CD4-positive, alpha-beta memory T cell (primary cell): ENCODE results near the gene TLE6. TPM values are rescaled to one million over a fixed set of nuclear protein-coding genes. Genes with fewer than 3 reads are reported as not detected.

Experiments used
- CTCF ChIA-PET: fragments of 350-600 bp; sonication (Branson Sonifier 250); formaldehyde crosslinking; loops from one replicate; lab custom pipeline; 2021; ENCODE audit warnings: inconsistent platforms; ENCODE audit not compliant: partially characterized antibody; lab: Charles Lee
- POLR2A ChIA-PET: fragments of 350-600 bp; sonication (Branson Sonifier 250); formaldehyde crosslinking; loops from one replicate; lab custom pipeline; 2021; ENCODE audit not compliant: partially characterized antibody; lab: Charles Lee
- DNase-seq, 5 donors: peaks; one replicate each; pipeline versions ENCODE4 v3.0.0 to v3.0.0-alpha.2; 2020 to 2022; ENCODE audit warnings: mixed read lengths in 1 of 5
- H3K27ac ChIP-seq: one replicate; pipeline ENCODE4 v1.7.0; 2013; ENCODE audit warnings: low read depth, low read length
- H3K27me3 ChIP-seq: 2 replicates; pipeline ENCODE4 v1.7.0; 2013; ENCODE audit warnings: mild to moderate bottlenecking, low read length, moderate library complexity; ENCODE audit not compliant: insufficient read depth
- H3K36me3 ChIP-seq: 2 replicates; pipeline ENCODE4 v1.7.0; 2013; ENCODE audit warnings: mild to moderate bottlenecking, low read length, moderate library complexity; ENCODE audit not compliant: insufficient read depth
- H3K4me1 ChIP-seq: 2 replicates; pipeline ENCODE4 v1.7.0; 2013; ENCODE audit warnings: mild to moderate bottlenecking, low read length, moderate library complexity; ENCODE audit not compliant: insufficient read depth
- H3K4me3 ChIP-seq, 2 donors: one replicate each; pipeline ENCODE4 v1.7.0; 2013; ENCODE audit warnings: low read length in 2 of 2, mild to moderate bottlenecking in 1 of 2
- H3K9me3 ChIP-seq, 2 donors: one replicate each; pipeline ENCODE4 v1.7.0; 2013; ENCODE audit warnings: low read length in 2 of 2, control low read depth in 1 of 2; ENCODE audit not compliant: control insufficient read depth in 1 of 2
- H3K27ac Mint-ChIP-seq, 7 donors: one replicate each; pipeline ENCODE4 v1.8.0; 2020 to 2021; ENCODE audit warnings: mixed read lengths in 7 of 7, mild to moderate bottlenecking in 6 of 7, inconsistent platforms in 3 of 7, moderate library complexity in 3 of 7
- H3K27me3 Mint-ChIP-seq, 2 donors: one replicate each; pipeline ENCODE4 v1.8.0; 2020 to 2021; ENCODE audit warnings: mixed read lengths in 2 of 2
- H3K36me3 Mint-ChIP-seq, 2 donors: one replicate each; pipeline ENCODE4 v1.8.0; 2020 to 2021; ENCODE audit warnings: mixed read lengths in 2 of 2, inconsistent platforms in 1 of 2, mild to moderate bottlenecking in 1 of 2
- H3K4me1 Mint-ChIP-seq, 4 donors: one replicate each; pipeline ENCODE4 v1.8.0; 2020 to 2021; ENCODE audit warnings: mixed read lengths in 4 of 4, mild to moderate bottlenecking in 1 of 4
- H3K4me3 Mint-ChIP-seq, 8 donors: one replicate each; pipeline ENCODE4 v1.8.0; 2020 to 2021; ENCODE audit warnings: mixed read lengths in 8 of 8, mild to moderate bottlenecking in 7 of 8, moderate library complexity in 6 of 8, inconsistent platforms in 3 of 8
- H3K9me3 Mint-ChIP-seq, 8 donors: one replicate each; pipeline ENCODE4 v1.8.0; 2020 to 2021; ENCODE audit warnings: mixed read lengths in 8 of 8, mild to moderate bottlenecking in 5 of 8, inconsistent platforms in 3 of 8, moderate library complexity in 1 of 8
- intact Hi-C: fragments of 100-400 bp; cut with micrococcal nuclease; formaldehyde crosslinking; loops from one replicate; pipeline ENCODE4 v1.15.1; 2023
- polyA plus RNA-seq, 2 donors: library from polyadenylated mRNA; unstranded; fragments of 300-500 nt; fragmentation: Illumina TruSeq; gene quantifications; one replicate each; pipeline ENCODE4 v1.2.3, GENCODE V29; 2021
- total RNA-seq, 2 experiments: library from RNA; stranded (reverse); gene quantifications; one replicate each; pipeline ENCODE4 v1.2.3, GENCODE V29; 2021

TLE6 gene
- total and polyA plus RNA-seq, 4 experiments from 2014 or later, result not detected

- Histone ChIP-seq H3K4me3 (peak overlapping the region; percentile 81 to 84), H3K36me3 (no peaks in the 10 kb centered on the region), H3K27ac (peak overlapping the region; percentile 64), H3K9me3 (no peaks in the 10 kb centered on the region), H3K4me1 (peaks cover 30% of the 10 kb centered on the region), H3K27me3 (no peaks in the 10 kb centered on the region)
- Mint-ChIP-seq H3K27me3 (no peaks in the 10 kb centered on the region), H3K9me3 (peaks cover 0 to 3% (median 0%) of the 10 kb centered on the region in 8 donors), H3K27ac (peak overlapping the region; percentile 94 to 99 (median 99)), H3K4me1 (peaks cover 17 to 52% (median 32%) of the 10 kb centered on the region in 4 donors), H3K4me3 (peak overlapping the region; percentile 95 to 98 (median 97)), H3K36me3 (peaks cover 0 to 7% of the 10 kb centered on the region in 2 donors)
- ChIA-PET CTCF (no interaction called here), POLR2A (interaction anchor here (0.8 kb wide), 1 partner anchor 238 kb away, joined by 3 read pairs; no protein-coding TSS in a partner anchor)
- DNase-seq, result no peak
- intact Hi-C loops, result loop anchor here (2.0 to 10.0 kb wide), 2 partner anchors 45 to 161 kb away; partner anchors contain the start of genes SGTA, THOP1 and ZNF57
These were observed 31.7 kb upstream of the TLE6 start for GRCh38 chr19:2945575-2946184.

DNA sequence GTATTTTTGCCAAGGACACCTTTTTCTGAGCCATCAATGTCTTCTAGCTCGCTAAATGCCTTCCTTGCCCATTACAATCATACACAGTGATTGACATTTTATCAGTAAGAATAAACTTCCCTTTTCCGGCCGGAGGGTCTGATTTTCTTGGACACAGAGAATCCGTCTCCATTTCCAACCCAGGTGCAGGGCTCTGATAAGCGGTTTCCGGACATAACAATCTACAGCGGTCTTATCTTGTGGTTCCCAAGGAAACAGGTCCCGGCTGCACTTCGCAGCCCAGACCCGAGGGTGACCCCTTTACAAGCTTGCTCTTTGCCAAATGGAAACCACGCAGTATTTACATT, 27.5 kb upstream of the TLE6 start:
- intact Hi-C loops, result loop anchor here (1.0 to 10.0 kb wide), 6 partner anchors 63 to 235 kb away; partner anchors contain the start of genes NCLN, SGTA, THOP1 and TLE5
- Mint-ChIP-seq H3K36me3 (peaks cover 0 to 5% of the 10 kb centered on the region in 2 donors), H3K4me1 (peaks cover 21 to 39% (median 26%) of the 10 kb centered on the region in 4 donors), H3K27me3 (no peaks in the 10 kb centered on the region), H3K27ac (peak overlapping the region; percentile 92 to 100 (median 99)), H3K4me3 (peak overlapping the region; percentile 93 to 98 (median 96)), H3K9me3 (peaks cover 0 to 3% (median 0%) of the 10 kb centered on the region in 8 donors)
- POLR2A ChIA-PET, result interaction anchor here (0.9 to 3.7 kb wide), 12 partner anchors 27 to 236 kb away, joined by 3 to 38 read pairs (median 9); partner anchors contain the start of genes NCLN, THOP1, TLE5 and TLE6
- no peak for DNase-seq
- no peaks in the 10 kb centered on the region for H3K9me3 ChIP-seq
- H3K36me3 ChIP-seq, result no peaks in the 10 kb centered on the region
- H3K4me3 ChIP-seq, result peak overlapping the region; percentile 62 to 87
- peak overlapping the region; percentile 93 for H3K27ac ChIP-seq
- no peaks in the 10 kb centered on the region for H3K27me3 ChIP-seq
- peaks cover 25% of the 10 kb centered on the region for H3K4me1 ChIP-seq
- CTCF ChIA-PET, result interaction anchor here (1.1 to 23.2 kb wide), 24 partner anchors 7 to 480 kb away, joined by 3 to 375 read pairs (median 6); partner anchors contain the start of gene S1PR4

GRCh38 chr19:2950286-2951124, 26.9 kb upstream of the TLE6 start:
- POLR2A ChIA-PET, result interaction anchor here (0.6 to 3.7 kb wide), 20 partner anchors 26 to 260 kb away, joined by 3 to 38 read pairs (median 4); partner anchors contain the start of genes NCLN, S1PR4, THOP1 and TLE5
- DNase-seq, result peak; percentile 99 to 100 (median 100)

GRCh38 chr19:2952953-2953481, 24.3 kb upstream of the TLE6 start:
- DNase-seq, result no peak
- Histone ChIP-seq H3K4me1 (peaks cover 18% of the 10 kb centered on the region), H3K36me3 (no peaks in the 10 kb centered on the region), H3K27me3 (no peaks in the 10 kb centered on the region), H3K27ac (no peak overlapping the region), H3K9me3 (no peaks in the 10 kb centered on the region), H3K4me3 (no peak overlapping the region)
- H3K27me3 Mint-ChIP-seq, result no peaks in the 10 kb centered on the region
- CTCF ChIA-PET, result interaction anchor here (1.6 to 23.2 kb wide), 5 partner anchors 10 to 305 kb away, joined by 4 to 375 read pairs (median 14); no protein-coding TSS in a partner anchor
- intact Hi-C loops, result loop anchor here (5.0 kb wide), 2 partner anchors 109 to 209 kb away; partner anchors contain the start of gene TLE5
- peaks cover 0 to 1% (median 0%) of the 10 kb centered on the region in 8 donors for H3K9me3 Mint-ChIP-seq
- H3K4me1 Mint-ChIP-seq, result peaks cover 12 to 25% (median 20%) of the 10 kb centered on the region in 4 donors
- no peak overlapping the region for H3K4me3 Mint-ChIP-seq
- H3K27ac Mint-ChIP-seq, result no peak overlapping the region
- H3K36me3 Mint-ChIP-seq, result peaks cover 0 to 2% of the 10 kb centered on the region in 2 donors
- POLR2A ChIA-PET, result interaction anchor here (3.7 kb wide), 1 partner anchor 109 kb away, joined by 38 read pairs; the partner anchor contains the start of gene TLE5

More at GRCh38 chr19:2950286-2951124, 26.9 kb upstream of the TLE6 start:
- Mint-ChIP-seq H3K27ac (peak overlapping the region; percentile 92 to 100 (median 99)), H3K4me1 (peaks cover 17 to 35% (median 23%) of the 10 kb centered on the region in 4 donors), H3K9me3 (peaks cover 0 to 3% (median 0%) of the 10 kb centered on the region in 8 donors), H3K27me3 (no peaks in the 10 kb centered on the region), H3K36me3 (peaks cover 0 to 2% of the 10 kb centered on the region in 2 donors), H3K4me3 (peak overlapping the region; percentile 93 to 98 (median 96))
- CTCF ChIA-PET, result interaction anchor here (0.6 to 23.2 kb wide), 35 partner anchors 8 to 692 kb away, joined by 3 to 375 read pairs (median 5); partner anchors contain the start of genes S1PR4 and TLE6
- Histone ChIP-seq H3K9me3 (no peaks in the 10 kb centered on the region), H3K27ac (peak overlapping the region; percentile 93), H3K27me3 (no peaks in the 10 kb centered on the region), H3K4me3 (peak overlapping the region; percentile 62 to 87), H3K4me1 (peaks cover 22% of the 10 kb centered on the region), H3K36me3 (no peaks in the 10 kb centered on the region)
- intact Hi-C loops, result loop anchor here (1.0 to 5.0 kb wide), 8 partner anchors 12 to 235 kb away; partner anchors contain the start of genes NCLN and TLE5

DNA sequence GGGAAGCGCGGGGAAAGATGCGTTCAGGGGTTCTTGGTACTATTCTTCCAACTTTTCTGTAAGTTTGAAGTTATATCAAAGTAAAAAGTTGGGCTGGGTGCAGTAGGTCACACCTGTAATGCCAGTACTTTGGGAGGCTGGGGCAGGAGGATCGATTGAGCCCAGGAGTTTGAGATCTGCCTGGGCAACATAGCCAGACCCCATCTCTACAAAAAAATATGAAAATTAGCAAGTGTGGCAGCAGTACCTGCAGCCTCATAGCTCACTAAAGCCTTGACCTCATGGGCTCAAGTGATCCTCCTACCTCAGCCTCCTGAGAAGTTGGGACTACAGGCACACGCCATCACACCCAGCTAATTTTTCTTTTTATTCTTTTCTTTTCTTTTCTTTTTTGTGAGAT, 20.2 kb upstream of the TLE6 start:
- H3K4me1 ChIP-seq, result no peaks in the 10 kb centered on the region
- DNase-seq, result no peak
- H3K27me3 ChIP-seq, result no peaks in the 10 kb centered on the region
- no peaks in the 10 kb centered on the region for H3K36me3 Mint-ChIP-seq
- ChIA-PET POLR2A (no interaction called here), CTCF (interaction anchor here (0.6 to 23.2 kb wide), 5 partner anchors 26 to 172 kb away, joined by 3 to 375 read pairs (median 4); no protein-coding TSS in a partner anchor)
- peak overlapping the region in 1 of 7 donors; percentile 43 for H3K27ac Mint-ChIP-seq
- no peaks in the 10 kb centered on the region for H3K27me3 Mint-ChIP-seq
- no peaks in the 10 kb centered on the region for H3K9me3 ChIP-seq
- no peaks in the 10 kb centered on the region for H3K9me3 Mint-ChIP-seq
- H3K36me3 ChIP-seq, result no peaks in the 10 kb centered on the region
- H3K4me3 ChIP-seq, result no peak overlapping the region
- no peak overlapping the region for H3K27ac ChIP-seq
- intact Hi-C loops, result no loop called here
- H3K4me3 Mint-ChIP-seq, result no peak overlapping the region
- peaks cover 3 to 4% (median 4%) of the 10 kb centered on the region in 4 donors for H3K4me1 Mint-ChIP-seq

GRCh38 chr19:2960120-2960519, 17.2 kb upstream of the TLE6 start:
- no peaks in the 10 kb centered on the region for H3K4me1 ChIP-seq
- H3K4me1 Mint-ChIP-seq, result peaks cover 4 to 6% (median 6%) of the 10 kb centered on the region in 4 donors
- H3K36me3 ChIP-seq, result no peaks in the 10 kb centered on the region
- no peak overlapping the region for H3K27ac ChIP-seq
- H3K9me3 ChIP-seq, result no peaks in the 10 kb centered on the region
- DNase-seq, result no peak
- CTCF ChIA-PET, result interaction anchor here (0.6 to 23.2 kb wide), 10 partner anchors 9 to 325 kb away, joined by 3 to 375 read pairs (median 4); partner anchors contain the start of gene TLE6
- no peaks in the 10 kb centered on the region for H3K36me3 Mint-ChIP-seq
- no peak overlapping the region for H3K4me3 Mint-ChIP-seq
- H3K27ac Mint-ChIP-seq, result no peak overlapping the region
- H3K27me3 ChIP-seq, result no peaks in the 10 kb centered on the region
- H3K27me3 Mint-ChIP-seq, result no peaks in the 10 kb centered on the region
- no peaks in the 10 kb centered on the region for H3K9me3 Mint-ChIP-seq
- intact Hi-C loops, result no loop called here
- POLR2A ChIA-PET, result interaction anchor here (1.4 kb wide), 1 partner anchor 16 kb away, joined by 3 read pairs; no protein-coding TSS in a partner anchor
- no peak overlapping the region for H3K4me3 ChIP-seq
